Progenitor cell of endocrine pancreas (in vitro differentiated cells): Measurements from ENCODE around the gene HTR5A. TPM values are rescaled to one million over a fixed set of nuclear protein-coding genes. Genes with fewer than 3 reads are reported as not detected.

Experiments
- DNase-seq: peaks from one replicate; pipeline ENCODE4 v3.0.0; 2021; ENCODE audit warnings: low spot score; ENCODE audit not compliant: unreplicated experiment
- H3K27ac Mint-ChIP-seq: 2 replicates; pipeline ENCODE4 v1.8.0; 2021; ENCODE audit warnings: mild to moderate bottlenecking, moderate library complexity, mixed read lengths
- H3K27me3 Mint-ChIP-seq: 2 replicates; pipeline ENCODE4 v1.8.0; 2021; ENCODE audit warnings: mixed read lengths
- H3K36me3 Mint-ChIP-seq: 2 replicates; pipeline ENCODE4 v1.8.0; 2022; ENCODE audit warnings: mixed read lengths; ENCODE audit not compliant: insufficient read depth
- H3K4me1 Mint-ChIP-seq: 2 replicates; pipeline ENCODE4 v1.8.0; 2021; ENCODE audit warnings: low read depth, mixed read lengths
- H3K4me3 Mint-ChIP-seq: 2 replicates; pipeline ENCODE4 v1.8.0; 2021; ENCODE audit warnings: low read depth, mild to moderate bottlenecking, moderate library complexity, mixed read lengths
- H3K9me3 Mint-ChIP-seq: 2 replicates; pipeline ENCODE4 v1.8.0; 2021; ENCODE audit warnings: low read depth, mixed read lengths
- total RNA-seq: library from RNA; stranded (reverse); gene quantifications from 2 replicates; pipeline ENCODE4 v1.2.1, GENCODE V29; 2021
- TF ChIP-seq, protein P1 (sequence below): fragments of 200-600 bp; sonication (generic); IDR thresholded peaks from one replicate; pipeline ENCODE4 v1.5.0; 2021; ENCODE audit warnings: antibody characterized with exemption, mild to moderate bottlenecking; ENCODE audit not compliant: unreplicated experiment

The HTR5A gene
- total RNA-seq, 1 donor from 2014 or later = not detected

DNA sequence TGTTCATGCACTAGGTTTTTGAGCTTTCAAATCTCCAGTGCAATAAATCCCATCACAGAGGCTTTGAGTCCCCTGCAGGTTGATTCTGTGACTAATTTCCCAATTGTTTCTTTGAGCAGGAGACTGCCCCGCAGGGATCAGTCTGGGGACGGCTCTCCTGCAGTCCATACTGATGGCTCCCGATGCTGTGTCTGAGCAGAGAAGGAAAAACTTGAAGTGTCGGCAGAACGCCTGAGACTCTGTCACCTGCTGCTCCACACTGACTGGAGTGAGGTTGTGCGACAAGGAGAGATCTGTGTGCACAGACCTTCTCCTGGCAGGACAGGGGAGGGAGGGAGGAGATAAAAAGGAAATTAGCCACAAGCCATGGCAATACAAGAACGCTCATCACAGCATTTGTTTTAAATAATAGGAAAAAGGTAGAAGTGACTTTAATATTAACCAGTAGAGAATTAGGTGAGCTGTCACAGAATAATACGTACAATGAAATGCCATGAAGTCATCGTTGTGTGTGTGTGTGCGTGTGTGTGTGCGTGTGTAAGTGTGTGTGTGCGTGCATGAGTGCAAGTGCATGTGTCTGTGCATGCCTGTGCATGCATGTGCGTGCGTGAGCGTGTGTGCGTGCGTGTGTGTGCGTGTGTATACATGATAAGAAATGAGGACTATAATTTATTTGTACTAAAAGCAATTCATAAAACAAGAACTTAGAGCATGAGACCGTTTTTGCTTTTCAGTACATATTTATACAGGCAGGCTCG is 38.2 kb downstream of the HTR5A start:
- TF ChIP-seq, protein P1, sequence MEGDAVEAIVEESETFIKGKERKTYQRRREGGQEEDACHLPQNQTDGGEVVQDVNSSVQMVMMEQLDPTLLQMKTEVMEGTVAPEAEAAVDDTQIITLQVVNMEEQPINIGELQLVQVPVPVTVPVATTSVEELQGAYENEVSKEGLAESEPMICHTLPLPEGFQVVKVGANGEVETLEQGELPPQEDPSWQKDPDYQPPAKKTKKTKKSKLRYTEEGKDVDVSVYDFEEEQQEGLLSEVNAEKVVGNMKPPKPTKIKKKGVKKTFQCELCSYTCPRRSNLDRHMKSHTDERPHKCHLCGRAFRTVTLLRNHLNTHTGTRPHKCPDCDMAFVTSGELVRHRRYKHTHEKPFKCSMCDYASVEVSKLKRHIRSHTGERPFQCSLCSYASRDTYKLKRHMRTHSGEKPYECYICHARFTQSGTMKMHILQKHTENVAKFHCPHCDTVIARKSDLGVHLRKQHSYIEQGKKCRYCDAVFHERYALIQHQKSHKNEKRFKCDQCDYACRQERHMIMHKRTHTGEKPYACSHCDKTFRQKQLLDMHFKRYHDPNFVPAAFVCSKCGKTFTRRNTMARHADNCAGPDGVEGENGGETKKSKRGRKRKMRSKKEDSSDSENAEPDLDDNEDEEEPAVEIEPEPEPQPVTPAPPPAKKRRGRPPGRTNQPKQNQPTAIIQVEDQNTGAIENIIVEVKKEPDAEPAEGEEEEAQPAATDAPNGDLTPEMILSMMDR = no peak
- H3K36me3 Mint-ChIP-seq = no peaks in the 10 kb centered on the region
- H3K4me3 Mint-ChIP-seq = no peak overlapping the region
- H3K4me1 Mint-ChIP-seq = no peaks in the 10 kb centered on the region
- H3K9me3 Mint-ChIP-seq = no peaks in the 10 kb centered on the region
- no peak overlapping the region for H3K27ac Mint-ChIP-seq
- H3K27me3 Mint-ChIP-seq = peaks cover 37% of the 10 kb centered on the region
- no peak for DNase-seq

DNA sequence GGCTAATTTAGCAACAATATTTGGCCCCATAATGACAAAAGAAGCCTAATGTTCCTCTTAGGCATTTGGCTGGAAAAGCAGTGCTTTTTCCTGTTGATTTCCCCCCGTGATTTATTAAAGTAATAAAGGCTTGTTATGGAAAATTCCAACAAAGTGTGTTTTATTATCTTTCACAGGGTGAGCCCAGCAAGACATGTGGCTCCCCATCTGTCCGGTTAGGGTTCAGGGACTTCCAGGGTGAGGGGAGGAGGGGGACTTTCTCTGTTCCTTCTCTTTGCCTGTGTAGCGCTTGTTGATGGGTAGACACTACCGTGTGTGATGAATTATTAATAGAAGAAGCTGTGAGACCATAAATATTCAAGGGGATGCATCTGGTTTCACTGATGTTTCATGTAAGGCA is 39.0 kb downstream of the HTR5A start:
- peaks cover 37% of the 10 kb centered on the region for H3K27me3 Mint-ChIP-seq
- H3K4me1 Mint-ChIP-seq = no peaks in the 10 kb centered on the region
- H3K4me3 Mint-ChIP-seq = no peak overlapping the region
- H3K27ac Mint-ChIP-seq = no peak overlapping the region
- TF ChIP-seq, protein P1 = no peak
- no peaks in the 10 kb centered on the region for H3K9me3 Mint-ChIP-seq
- no peak for DNase-seq
- H3K36me3 Mint-ChIP-seq = no peaks in the 10 kb centered on the region

DNA sequence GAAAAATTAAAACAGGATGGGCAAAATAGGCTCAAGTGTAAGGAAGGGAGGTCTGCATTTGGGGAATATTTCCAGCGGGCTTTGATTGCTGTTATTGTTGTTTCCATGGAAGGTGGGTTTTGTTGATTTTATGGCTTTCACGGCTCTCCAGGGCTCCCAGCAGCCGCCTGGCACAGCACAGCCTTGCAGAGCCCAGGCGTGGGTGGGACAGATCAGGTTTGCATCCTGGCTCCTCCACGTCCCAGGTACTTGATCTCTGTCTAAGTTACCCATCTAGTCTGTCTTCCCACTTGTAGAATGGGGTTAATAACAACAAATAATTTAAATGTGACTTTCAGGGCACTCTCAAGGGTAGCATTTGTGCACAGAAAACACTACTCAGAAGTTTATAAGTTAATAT is 45.2 kb downstream of the HTR5A start:
- peaks cover 8% of the 10 kb centered on the region for H3K27me3 Mint-ChIP-seq
- DNase-seq = no peak
- peaks cover 7% of the 10 kb centered on the region for H3K9me3 Mint-ChIP-seq
- TF ChIP-seq, protein P1 = no peak
- no peak overlapping the region for H3K27ac Mint-ChIP-seq
- H3K4me1 Mint-ChIP-seq = no peaks in the 10 kb centered on the region
- H3K4me3 Mint-ChIP-seq = no peak overlapping the region
- H3K36me3 Mint-ChIP-seq = no peaks in the 10 kb centered on the region

- peaks cover 15% of the 10 kb centered on the region for H3K9me3 Mint-ChIP-seq
- no peak for DNase-seq
- TF ChIP-seq, protein P1 = no peak
- no peaks in the 10 kb centered on the region for H3K27me3 Mint-ChIP-seq
- H3K27ac Mint-ChIP-seq = no peak overlapping the region
- peaks cover 3% of the 10 kb centered on the region for H3K4me1 Mint-ChIP-seq
- H3K36me3 Mint-ChIP-seq = peaks cover 4% of the 10 kb centered on the region
- no peak overlapping the region for H3K4me3 Mint-ChIP-seq
Observed at GRCh38 chr7:155119801-155120382, 49.8 kb downstream of the HTR5A start.

DNA sequence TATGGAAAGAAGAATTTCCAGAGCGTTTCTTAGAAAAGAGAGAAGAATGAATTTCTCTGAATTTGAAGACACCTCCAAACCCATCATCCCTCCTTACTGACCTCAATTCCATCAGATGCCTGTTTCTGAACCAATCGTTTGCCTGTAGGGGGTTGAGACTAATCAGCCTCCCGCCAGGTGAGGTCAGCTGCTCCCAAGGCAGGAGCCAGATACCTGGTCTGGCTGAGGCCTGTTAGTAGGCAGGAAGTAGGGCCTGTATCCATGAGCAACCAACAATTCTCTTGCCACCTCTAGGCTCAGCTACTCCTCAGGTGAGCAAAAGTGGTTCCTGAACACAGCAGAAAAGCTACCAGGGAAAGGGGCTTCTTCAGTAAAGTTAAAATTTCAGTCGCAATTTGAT is 50.3 kb downstream of the HTR5A start:
- no peak overlapping the region for H3K4me3 Mint-ChIP-seq
- TF ChIP-seq, protein P1 = no peak
- H3K27ac Mint-ChIP-seq = no peak overlapping the region
- peaks cover 16% of the 10 kb centered on the region for H3K9me3 Mint-ChIP-seq
- no peak for DNase-seq
- H3K27me3 Mint-ChIP-seq = no peaks in the 10 kb centered on the region
- H3K4me1 Mint-ChIP-seq = peaks cover 3% of the 10 kb centered on the region
- H3K36me3 Mint-ChIP-seq = peaks cover 4% of the 10 kb centered on the region
